Left cardiac atrium (tissue), 4 donors: ENCODE measurements around the gene TMF1. TPM values are rescaled to one million over a fixed set of nuclear protein-coding genes. Genes with fewer than 3 reads are reported as not detected.

Experiments used
- ATAC-seq, 2 donors: fragments of 200-7000 bp; cut with Tn5 transposase; one replicate each; pipeline ENCODE4 v1.9.1; 2020; ENCODE audit warnings: mild to moderate bottlenecking in 2 of 2, moderate library complexity in 2 of 2
- DNase-seq: peaks from one replicate; pipeline ENCODE4 v3.0.0-alpha.2; 2020
- intact Hi-C, 2 donors: fragments of 100-400 bp; cut with DNase I; formaldehyde crosslinking; loops; one replicate each; pipeline versions ENCODE4 v1.14.1 to v1.15.1; 2022 to 2023
- total RNA-seq, 2 donors: library from RNA; stranded (reverse); fragmentation: NEBNext Ultra II Directional; extraction: Animal tissue kit (Norgen Biotek cat#: 25700); gene quantifications; one replicate each; pipeline ENCODE4 v1.2.1, GENCODE V29; 2021
- donor health status: DM: no; HTN: yes; CAD: no.
- donor health status: DM: no; HTN: yes; CAD: no; lungs with severe emphysema.
- donor health status: DM: yes; HTN: yes; CAD: no.
- donor health status: Dilated cardiomyopathy.

The TMF1 gene
- total RNA-seq, 2 donors from 2014 or later: 21.4 to 29.6 TPM

DNA sequence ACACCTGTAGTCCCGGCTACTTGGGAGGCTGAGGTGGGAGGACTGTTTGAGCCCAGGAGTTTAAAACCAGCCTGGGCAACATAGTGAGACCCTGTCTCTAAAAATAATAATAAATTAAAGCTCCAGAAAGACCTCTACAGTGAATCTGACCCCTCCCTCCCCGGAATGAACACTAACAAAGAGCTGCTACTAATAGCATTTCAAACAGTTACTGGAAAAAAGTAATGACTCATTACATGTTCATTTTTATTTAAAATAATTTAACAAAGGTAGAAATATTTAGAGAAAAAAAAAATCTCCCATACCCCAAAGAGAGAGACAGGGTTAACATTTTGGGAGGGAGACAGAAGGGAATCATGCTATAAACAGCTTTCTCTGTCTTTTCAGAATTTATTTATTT is 30.2 kb upstream of the TMF1 start:
- ATAC-seq: no peak
- intact Hi-C loops: no loop called here
- no peak for DNase-seq

DNA sequence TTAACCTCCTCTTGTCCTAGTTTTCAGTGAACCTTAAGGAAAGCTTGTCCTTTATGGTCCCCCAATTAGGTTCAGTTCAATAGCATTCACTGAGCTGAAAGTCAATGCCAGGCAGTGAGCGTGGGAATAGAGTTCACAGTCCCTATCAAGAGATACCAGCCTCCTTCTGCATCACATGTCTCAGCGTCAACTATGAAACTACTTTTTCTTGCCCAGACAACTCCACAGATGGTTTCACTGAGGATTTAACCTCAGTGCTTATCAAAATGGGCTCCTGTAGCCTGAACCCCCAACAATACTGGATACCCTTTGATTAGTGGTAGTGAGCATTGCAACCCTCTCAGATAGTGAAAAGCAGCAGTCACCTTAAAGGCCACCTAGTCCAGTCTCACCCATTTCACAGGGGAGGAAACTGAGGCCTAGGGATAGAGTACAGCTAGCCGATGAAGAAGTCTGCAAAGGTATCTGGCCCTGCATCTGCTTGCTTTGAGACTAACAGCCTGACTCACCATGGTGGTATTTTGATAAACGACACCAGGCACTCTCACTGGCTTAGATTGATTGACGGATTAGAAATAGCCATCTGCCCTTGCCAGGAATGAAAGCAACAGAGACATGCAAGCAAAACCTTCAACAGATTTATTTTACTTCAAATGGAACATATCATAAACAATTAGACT is 29.6 kb upstream of the TMF1 start:
- intact Hi-C loops: no loop called here
- DNase-seq (no peak), ATAC-seq (no peak)

DNA sequence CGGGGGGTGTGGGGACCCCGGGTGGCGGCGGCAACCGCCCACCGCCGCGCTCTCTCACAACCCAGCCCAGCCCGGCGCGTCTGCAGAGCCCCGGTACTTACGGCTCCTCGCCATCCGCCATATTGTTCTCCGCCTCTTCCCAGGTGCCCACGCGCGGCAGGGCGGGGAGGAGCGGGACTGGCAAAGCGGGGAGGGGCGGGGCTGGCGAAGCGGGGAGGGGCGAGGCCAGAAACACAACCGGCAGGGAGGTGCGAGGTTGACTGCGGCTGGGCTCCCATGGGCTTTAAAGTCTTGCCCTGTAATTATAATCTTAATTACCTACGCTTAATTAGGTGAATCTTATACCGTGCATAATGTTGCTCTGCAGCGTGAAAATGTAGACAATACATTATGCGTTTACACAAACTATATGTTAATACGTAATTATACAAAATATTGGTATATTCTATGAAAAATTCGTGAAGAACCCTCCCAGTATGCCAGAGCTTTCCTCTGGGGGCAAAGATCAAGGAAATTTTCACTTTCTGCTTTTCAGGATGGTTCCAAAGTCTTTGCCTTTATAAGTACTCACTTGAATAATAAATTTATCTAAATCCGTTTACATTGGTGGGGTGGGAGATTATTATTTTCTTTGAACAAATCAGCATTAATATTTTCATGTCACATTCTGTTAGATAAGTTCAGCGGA is 28.2 kb upstream of the TMF1 start, which contains the start of gene UBA3:
TSS of gene UBA3 (minus strand) at position 133 of the 688 bp plus-strand sequence. CDS start at position 121, 12 bp downstream.
- ATAC-seq (peak; percentile 87 to 89), DNase-seq (peak; percentile 93)
- intact Hi-C loops: no loop called here

- ATAC-seq (peak; percentile 51 to 60), DNase-seq (peak; percentile 35)
- intact Hi-C loops: no loop called here
Measured at GRCh38 chr3:69079269-69080159, 27.4 kb upstream of the TMF1 start.

DNA sequence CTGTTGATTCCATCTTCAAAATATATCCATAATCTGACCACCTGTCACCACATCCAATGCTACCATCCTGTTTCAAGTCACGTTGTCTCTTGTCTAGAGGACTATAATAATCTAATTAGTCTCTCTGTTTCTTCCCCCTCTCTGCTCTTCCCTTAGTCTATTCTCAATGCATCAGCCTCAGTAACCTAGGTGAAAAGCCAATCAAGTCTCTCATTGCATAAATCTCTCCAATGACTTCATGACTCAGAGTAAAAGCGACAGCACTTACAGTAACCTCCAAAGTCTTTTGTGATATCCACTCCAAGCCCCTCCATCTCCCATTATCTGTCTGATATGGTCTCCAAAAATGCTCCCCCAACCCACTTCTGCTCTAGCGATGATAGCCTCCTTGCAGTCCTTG is 20.8 kb upstream of the TMF1 start:
- no peak for ATAC-seq
- intact Hi-C loops: no loop called here

DNA sequence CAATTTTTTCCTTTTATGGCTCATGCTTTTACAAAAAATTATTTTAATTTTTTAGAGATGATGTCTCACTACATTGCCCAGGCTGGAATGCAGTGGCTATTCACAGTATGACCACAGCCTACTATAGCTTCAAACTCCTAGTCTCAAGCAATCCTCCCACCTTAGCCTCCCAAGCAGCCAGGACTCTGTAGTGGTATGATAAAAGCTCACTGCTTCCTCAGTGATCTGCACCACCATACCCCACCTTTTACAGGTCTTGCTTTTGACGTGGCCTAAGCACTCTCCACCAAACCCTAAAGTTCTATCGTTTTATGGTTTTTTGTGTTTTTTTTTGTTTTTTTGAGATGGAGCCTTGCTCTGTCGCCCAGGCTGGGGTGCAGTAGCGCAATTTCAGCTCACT is 14.0 kb upstream of the TMF1 start:
- intact Hi-C loops: no loop called here
- ATAC-seq (no peak), DNase-seq (no peak)

More for the DNA sequence above, 20.8 kb upstream of the TMF1 start:
- no peak for DNase-seq

- ATAC-seq (no peak), DNase-seq (no peak)
- intact Hi-C loops: no loop called here
Measured at GRCh38 chr3:69065318-69065964, 13.3 kb upstream of the TMF1 start.

DNA sequence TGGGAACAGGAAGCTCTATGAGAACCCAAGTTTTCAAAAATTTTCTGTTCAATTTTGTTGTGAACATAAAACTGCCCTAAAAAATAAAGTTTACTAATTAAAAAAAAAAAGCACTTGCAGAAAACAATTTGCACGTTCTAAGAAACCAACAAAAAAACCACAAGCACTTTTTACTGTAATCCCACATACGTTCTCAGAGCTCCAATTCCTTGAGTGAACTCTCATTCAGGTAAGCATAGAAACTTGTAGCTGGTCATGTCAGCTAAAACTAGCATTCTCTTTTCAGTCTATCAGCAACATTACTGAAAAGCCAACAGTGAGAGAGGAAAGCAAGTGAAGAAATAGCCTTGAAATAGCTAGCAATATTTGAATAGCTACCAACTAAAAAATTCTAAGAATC is 11.5 kb upstream of the TMF1 start:
- DNase-seq: no peak

GRCh38 chr3:69059688-69060087 is 7.6 kb upstream of the TMF1 start:
- no peak for DNase-seq
- intact Hi-C loops: no loop called here
- ATAC-seq: no peak

More for the DNA sequence above, 11.5 kb upstream of the TMF1 start:
- no peak for ATAC-seq
- intact Hi-C loops: no loop called here

DNA sequence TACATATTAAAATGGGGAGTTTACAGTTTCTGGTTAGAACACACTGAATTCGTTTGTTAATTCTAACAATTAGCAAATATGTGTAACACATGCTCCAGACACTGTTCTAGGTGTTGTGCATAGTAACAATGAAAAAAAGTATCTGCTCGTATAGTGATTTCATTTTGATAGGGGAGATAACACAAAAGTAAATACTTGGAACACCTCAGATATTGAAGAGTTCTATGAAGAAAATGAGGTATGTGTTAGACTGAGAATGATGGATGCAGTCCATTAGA is 6.8 kb upstream of the TMF1 start:
- intact Hi-C loops: no loop called here
- ATAC-seq: no peak
- no peak for DNase-seq

DNA sequence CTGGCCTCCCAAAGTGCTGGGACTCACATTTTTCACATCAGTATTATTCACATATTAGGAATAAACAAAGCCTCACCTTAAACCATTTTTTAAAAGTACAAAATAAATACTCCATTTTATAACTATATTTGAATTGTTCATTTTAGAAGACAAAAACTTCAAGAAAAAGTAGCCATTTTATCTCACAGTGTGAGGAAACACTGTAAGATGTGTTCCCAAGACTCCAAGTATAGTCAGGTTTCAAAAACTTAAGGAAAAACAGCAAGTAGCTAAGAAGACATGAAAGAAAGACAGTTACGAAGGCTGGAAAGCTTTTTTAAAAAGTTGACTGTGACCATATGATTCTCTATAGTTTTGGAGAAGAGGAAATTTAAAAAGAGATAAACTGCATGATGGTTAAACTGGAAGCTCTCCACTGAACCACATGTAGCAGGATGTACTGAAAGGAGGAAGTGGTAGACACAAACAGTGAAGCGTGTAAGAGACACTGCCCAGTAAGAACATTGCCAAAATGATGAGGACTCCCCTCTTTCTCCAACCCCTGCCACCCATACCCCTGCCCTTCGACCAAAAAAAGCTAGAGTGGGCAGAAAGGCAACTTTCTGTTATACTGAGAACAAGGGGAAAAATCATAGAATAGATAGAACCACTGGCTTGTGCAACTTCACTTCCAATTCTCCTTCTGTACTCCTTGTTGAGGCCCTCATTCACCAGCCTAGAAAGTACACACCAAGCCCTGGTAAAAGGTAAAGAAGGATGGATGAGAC is 6.2 kb upstream of the TMF1 start:
- peak; percentile 38 to 40 for ATAC-seq
- intact Hi-C loops: no loop called here
- no peak for DNase-seq

GRCh38 chr3:69052472-69052898 is 352 bp upstream of the TMF1 start:
- ATAC-seq (no peak), DNase-seq (no peak)
- intact Hi-C loops: no loop called here

- DNase-seq (no peak), ATAC-seq (no peak)
- intact Hi-C loops: no loop called here
Measured at GRCh38 chr3:69048990-69049389, 3.1 kb downstream of the TMF1 start.

GRCh38 chr3:69044608-69045007 is 7.5 kb downstream of the TMF1 start:
- ATAC-seq (no peak), DNase-seq (no peak)
- intact Hi-C loops: no loop called here

GRCh38 chr3:69033470-69033869 is 18.7 kb downstream of the TMF1 start:
- DNase-seq (no peak), ATAC-seq (no peak)
- intact Hi-C loops: no loop called here

GRCh38 chr3:69032737-69033136 is 19.4 kb downstream of the TMF1 start:
- ATAC-seq (no peak), DNase-seq (no peak)
- intact Hi-C loops: no loop called here

- DNase-seq (no peak), ATAC-seq (no peak)
- intact Hi-C loops: no loop called here
Measured at GRCh38 chr3:69032142-69032541, 20.0 kb downstream of the TMF1 start.

- DNase-seq: no peak
- intact Hi-C loops: no loop called here
- no peak for ATAC-seq
Measured at GRCh38 chr3:69031635-69032034, 20.5 kb downstream of the TMF1 start.

DNA sequence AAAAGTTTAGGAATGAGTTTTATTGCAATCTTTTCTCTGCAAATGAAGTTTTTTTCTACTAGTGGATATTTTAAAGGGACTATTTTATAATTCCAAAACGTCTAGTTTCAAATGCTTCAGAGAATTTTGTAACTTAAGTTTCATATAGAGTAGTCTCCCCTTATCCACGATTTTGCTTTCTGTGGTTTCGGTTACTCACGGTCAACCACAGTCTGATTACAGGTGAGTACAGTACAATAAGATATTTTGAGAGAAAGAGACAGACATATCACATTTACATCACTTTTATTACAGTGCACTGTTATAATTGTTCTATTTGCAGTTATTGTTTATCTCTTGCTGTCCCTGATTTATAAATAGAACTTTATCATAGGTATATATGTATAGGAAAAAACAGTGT is 31.3 kb downstream of the TMF1 start:
- ATAC-seq: no peak
- intact Hi-C loops: no loop called here
- no peak for DNase-seq
